Mucosa of gallbladder (tissue), 1 donor: Measurements from ENCODE around the gene CAPZB. TPM values are rescaled to one million over a fixed set of nuclear protein-coding genes. Genes with fewer than 3 reads are reported as not detected.
A peak's percentile ranks its signal among the peaks of the same experiment; 100 is the strongest.

Experiments used
- DNase-seq: peaks from one replicate; pipeline ENCODE4 v3.0.0-alpha.2; 2020; ENCODE audit warnings: low spot score
- total RNA-seq: library from RNA; stranded (reverse); gene quantifications from one replicate; pipeline ENCODE4 v1.2.1, GENCODE V29; 2021
- donor health status: DM: no; HTN: no; CAD: no.

Gene CAPZB
- total RNA-seq, 1 donor from 2014 or later, result 255 TPM

GRCh38 chr1:19367584-19368041, 117.7 kb downstream of the CAPZB start:
- DNase-seq, result peak; percentile 52

- no peak for DNase-seq
These were observed 118.5 kb downstream of the CAPZB start for GRCh38 chr1:19366599-19367536.

- no peak for DNase-seq
These were observed 119.6 kb downstream of the CAPZB start for GRCh38 chr1:19365721-19366120.

- no peak for DNase-seq
These were observed 121.7 kb downstream of the CAPZB start for GRCh38 chr1:19363536-19364152.

- DNase-seq, result no peak
These were observed 123.7 kb downstream of the CAPZB start for GRCh38 chr1:19361611-19362147.

GRCh38 chr1:19360843-19361610, 124.3 kb downstream of the CAPZB start:
- DNase-seq, result no peak

- no peak for DNase-seq
These were observed 124.9 kb downstream of the CAPZB start for GRCh38 chr1:19360432-19360831.

- no peak for DNase-seq
These were observed 125.3 kb downstream of the CAPZB start for GRCh38 chr1:19360016-19360415.

- DNase-seq, result no peak
These were observed 126.0 kb downstream of the CAPZB start for GRCh38 chr1:19359357-19359756.

GRCh38 chr1:19358710-19359109, 126.6 kb downstream of the CAPZB start:
- DNase-seq, result no peak

GRCh38 chr1:19357299-19357986, 127.9 kb downstream of the CAPZB start:
- no peak for DNase-seq

GRCh38 chr1:19356266-19356665, 129.1 kb downstream of the CAPZB start:
- no peak for DNase-seq

- DNase-seq, result no peak
These were observed 130.8 kb downstream of the CAPZB start for GRCh38 chr1:19354531-19354981.

- no peak for DNase-seq
These were observed 131.7 kb downstream of the CAPZB start for GRCh38 chr1:19353596-19353995.

- DNase-seq, result no peak
These were observed 132.5 kb downstream of the CAPZB start for GRCh38 chr1:19352839-19353238.

- DNase-seq, result no peak
These were observed 133.5 kb downstream of the CAPZB start for GRCh38 chr1:19351873-19352272.

GRCh38 chr1:19350566-19350965, 134.8 kb downstream of the CAPZB start:
- DNase-seq, result no peak

GRCh38 chr1:19349999-19350398, 135.3 kb downstream of the CAPZB start:
- no peak for DNase-seq

GRCh38 chr1:19348441-19349198, 136.7 kb downstream of the CAPZB start:
- DNase-seq, result no peak

- peak; percentile 54 for DNase-seq
These were observed 137.7 kb downstream of the CAPZB start for GRCh38 chr1:19347533-19348172.
